Pulmonary artery endothelial cell (primary cell): ENCODE results near the gene BIRC7. TPM values are rescaled to one million over a fixed set of nuclear protein-coding genes. Genes with fewer than 3 reads are reported as not detected.
"Not testable (repeated sequence)": the region's sequence is repeated elsewhere in the genome, so short reads cannot be mapped to it uniquely, and the experiment has no call there.

Experiments
- DNase-seq: peaks from one replicate; pipeline ENCODE4 v3.0.0-alpha.2; 2011; ENCODE audit warnings: low read depth, low spot score
- total RNA-seq: library from RNA; depleted of rRNA; stranded (reverse); fragments of >200 nt; gene quantifications from 2 replicates; pipeline ENCODE4 v1.2.3, GENCODE V29; 2014

The BIRC7 gene
- total RNA-seq, 1 donor from 2014 or later: not detected

DNA sequence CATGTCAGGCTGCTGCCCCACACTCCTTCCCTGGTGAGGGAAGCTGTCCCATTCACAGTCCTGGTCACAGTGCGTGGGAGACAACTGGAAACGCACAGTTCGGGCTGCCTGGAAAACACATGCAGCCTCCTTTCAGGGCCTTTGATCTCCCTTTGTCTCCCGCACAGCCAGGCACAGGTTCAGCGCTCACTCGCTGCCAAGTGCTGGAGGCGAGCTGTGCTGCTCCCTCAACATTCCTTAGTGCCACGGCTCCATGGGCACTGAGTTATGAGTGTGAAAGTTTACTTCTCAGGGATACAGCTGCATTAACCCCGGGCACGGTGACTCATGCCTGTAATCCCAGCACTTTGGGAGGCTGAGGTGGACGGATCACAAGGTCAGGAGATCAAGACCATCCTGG, 28.8 kb upstream of the BIRC7 start:
- no peak for DNase-seq

DNA sequence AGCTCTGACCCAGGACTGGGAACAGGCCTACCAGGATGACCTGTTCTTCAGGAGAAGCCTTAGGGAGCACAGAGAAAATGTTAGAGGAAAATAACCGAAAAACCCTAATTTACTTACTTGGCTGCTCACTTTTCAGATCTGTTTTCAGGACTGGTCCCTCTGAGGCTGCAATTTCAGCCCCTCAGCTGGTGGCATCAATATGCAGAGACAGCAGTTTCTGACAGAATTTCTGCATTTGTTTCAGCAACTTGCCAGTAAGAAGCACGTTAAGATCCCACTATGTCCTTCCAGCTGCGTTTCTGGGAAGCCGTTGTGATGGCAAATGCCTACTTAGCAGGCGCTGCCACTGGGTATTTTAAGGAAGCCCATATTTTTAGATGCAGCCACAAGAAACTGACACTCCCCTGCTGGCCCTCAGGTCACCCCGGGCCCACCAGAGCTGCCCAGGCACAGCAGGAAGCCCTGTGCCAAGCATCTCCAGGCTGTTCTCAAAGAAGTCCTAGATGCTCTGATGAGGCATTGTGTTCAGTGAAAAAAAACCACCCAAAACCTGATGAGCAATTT, 27.3 kb upstream of the BIRC7 start:
- no peak for DNase-seq

DNA sequence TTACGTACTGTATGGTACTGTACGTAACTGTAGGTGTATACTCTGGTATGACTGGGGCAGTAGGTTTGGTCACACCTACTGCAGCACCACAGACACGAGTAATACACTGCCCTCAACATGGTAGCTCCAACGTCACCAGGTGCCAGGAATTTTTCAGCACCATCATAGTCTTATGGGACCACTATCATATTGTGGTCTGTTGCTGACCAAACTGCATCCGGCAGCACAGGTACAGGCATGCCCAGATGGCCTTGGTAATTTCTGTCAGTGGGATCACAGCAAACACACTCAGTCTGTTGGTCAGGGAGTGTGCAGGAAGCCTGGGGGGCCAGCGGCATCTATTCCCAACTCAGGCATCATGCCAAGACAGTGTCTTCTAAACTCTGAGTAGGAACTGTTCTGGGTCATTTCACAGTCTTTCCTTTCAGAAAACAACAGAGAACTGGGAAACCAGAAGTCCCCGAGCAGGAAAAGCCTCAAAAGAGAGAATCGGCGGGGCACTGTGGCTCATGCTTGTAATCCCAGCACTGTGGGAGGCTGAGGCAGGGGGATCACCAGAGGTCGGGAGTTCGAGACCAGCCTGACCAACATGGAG, 25.6 kb upstream of the BIRC7 start:
- DNase-seq: no peak

DNA sequence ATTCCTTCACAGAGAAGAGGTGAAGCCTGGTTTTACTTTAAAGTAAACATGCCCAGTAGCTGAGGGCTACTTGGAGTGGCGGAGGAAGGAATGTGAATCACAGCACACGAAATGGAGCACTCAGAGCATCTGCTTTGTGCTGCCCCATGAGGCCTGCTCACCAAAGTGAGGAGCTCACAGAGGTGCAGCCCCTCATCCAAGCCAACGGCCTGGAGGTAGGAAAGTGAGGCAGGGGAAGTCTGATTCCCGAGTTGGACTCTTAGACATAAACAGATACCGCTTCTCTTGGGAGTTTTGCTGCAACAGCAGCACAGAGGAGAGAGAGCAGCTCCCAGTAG, 23.3 kb upstream of the BIRC7 start:
- DNase-seq: no peak

DNA sequence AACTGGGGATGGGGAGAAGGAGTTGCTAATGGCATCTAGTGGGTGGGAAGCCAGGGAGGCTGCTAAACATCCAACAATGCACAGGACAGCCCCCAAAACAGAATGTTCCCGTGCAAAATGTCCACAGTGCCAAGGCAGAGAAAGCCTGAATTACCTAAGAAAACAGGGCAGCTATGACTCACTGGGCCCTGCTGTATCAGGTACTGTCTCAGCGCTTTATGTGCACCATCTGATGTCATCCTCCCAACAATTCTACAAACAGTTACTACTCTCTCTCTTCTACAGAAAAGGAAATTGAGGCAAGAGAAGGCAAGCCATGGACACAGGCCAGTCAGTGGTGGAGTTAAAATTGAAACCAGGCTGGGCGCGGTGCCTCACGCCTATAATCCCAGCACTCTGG, 22.9 kb upstream of the BIRC7 start:
- no peak for DNase-seq

DNA sequence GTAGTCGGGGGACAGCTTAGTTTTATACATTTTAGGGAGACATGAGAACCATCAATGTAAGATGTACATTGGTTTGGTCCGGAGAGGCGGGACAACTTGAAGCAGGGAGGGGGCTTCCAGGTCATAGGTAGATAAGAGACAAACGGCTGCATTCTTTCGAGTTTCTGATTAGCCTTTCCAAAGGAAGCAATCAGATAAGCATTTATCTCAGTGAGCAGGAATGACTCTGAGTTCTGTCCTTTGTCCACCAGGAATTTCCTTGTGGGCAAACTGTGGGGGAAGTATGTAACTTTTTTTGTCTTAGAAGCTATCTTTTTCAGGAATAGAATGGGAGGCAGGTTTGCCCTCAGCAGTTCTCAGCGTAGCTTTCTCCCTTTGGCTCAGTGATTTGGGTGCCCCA, 21.2 kb upstream of the BIRC7 start:
- no peak for DNase-seq

DNA sequence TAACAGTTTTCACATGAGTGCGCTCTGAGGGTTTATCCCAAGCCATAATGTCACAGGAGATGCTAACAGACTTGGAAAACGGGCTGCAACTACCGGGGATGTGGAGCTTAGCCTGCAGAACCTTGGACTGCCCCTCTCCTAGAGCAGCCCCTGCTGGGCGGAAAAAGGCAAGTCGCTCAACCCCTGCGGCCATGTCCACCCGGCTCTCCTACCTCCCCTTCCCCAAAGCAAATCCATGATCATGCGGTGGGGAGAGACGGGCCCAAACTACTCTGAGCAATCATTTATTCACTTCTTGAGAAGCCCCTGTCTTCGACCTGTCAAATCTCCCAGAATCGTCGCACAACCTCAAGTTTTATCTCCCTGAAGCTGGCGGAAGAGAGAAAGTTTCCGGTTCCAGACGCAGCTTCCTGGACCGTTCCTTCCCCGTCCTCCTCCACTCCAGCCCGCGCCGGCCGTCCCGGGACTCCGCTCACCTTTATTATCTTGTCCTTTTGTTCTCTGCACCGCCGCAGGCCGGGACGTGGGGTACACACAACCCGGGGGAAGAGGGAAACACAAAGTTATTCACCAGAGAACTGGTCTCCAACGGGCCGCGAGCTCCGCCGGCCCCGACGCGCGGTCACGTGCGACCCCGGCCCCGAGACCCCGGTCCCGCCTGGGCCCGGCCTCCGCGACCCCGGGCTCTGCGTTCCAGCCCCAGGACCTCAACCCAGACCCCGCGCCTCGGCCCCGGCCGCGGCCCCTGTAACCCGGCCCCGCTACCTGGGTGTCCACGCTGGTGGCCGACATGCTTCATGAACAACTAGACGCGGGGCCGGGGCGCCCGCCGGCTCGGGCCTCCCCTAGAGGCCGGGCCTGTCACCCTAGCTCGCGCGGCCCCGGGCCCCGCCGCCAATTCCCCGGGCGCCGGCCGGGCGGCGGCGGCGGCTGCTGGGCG, 20.3 kb upstream of the BIRC7 start:
- DNase-seq: peak; percentile 7

DNA sequence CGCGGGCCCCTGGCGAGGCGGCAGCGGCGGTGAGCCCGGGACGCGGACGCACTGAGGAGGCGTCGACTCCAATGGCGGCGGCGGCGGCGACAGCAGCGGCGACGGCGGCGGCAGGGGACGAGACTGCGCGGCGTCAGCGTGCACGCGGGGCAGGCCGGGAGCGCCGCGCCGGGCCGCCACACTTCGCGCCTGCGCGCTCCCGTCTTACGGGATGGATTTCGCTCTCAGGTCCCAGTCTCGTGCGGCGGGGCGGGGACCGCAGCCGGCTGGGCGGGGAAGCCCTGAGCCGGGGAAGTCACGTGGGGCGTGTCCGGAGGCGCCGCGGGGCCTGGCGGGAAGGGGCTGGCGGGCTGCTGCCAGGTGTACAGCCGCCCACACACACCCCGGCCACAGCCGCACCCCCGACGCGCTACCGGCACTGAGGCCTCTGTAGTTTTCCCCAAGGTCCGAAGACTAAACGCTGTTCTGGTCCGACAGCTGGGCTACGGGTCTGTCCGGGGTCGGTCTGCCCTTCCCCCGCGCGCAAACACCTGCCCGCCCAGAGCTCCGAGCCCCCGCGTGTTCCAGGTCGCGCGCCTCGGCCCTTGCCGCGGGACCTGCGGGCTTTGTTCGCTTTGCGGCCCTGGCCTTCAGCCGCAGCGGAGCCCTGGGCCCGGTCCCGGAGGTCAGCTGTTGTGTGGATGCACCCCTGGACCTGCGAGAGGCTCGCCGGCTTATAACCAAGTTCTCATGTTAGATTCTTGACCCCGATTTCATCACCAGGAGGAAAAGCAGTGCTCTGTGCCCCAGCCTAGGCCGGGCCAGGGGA, 19.5 kb upstream of the BIRC7 start, which contains the start of gene YTHDF1:
TSS of gene YTHDF1 (minus strand) at position 91 of the 808 bp plus-strand sequence. CDS start 239 bp downstream, outside the sequence.
- DNase-seq: peak; percentile 67

DNA sequence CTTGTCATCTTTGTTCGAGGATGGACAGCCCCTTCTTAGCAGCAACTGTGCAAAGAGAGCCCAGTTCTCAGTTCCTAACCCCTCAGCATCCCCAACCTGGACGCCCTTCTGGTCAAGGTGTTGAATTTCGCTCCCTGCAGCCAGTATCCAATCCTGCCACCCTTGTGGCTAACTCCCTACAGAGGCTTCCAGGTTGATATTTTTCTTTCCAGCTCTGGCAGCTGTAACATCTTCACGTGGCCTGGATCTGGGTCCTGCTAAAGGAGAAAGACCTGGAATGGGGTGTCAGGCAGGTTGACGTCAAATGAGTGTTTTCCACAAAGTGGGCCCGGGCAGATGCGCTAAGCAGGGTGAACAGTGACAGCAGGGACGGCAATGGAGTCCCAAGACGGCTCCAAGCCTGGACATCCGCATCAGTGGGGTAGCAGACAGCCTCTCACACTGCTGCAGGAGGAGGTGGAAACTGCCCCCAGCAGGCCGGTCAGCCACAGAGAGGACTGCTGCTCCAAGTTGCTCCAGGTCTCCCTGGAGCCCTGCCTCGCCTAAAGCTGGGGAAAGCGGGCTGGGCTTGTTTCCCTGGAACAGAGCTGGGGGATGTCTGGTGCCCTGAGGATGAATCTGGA, 18.7 kb upstream of the BIRC7 start:
- no peak for DNase-seq

DNA sequence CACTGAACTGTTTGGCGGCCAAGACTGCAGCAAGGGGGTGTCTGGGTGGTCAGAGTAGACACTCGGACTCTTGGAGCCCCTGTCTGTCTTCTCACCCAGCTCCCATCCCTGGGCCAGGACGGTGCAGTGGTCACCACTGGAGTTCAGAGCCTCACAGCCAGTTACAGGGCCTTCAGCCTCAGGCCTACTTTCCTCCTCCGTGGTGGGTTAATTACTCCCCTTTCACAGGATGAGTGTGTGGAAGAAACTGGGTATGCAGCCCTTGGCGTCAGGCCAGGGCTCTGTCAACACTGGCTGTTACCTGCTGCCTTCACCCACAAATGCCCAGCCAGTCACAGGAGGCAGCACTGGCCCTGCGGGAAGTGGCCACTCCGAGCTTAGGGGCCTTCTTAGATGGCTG, 18.0 kb upstream of the BIRC7 start:
- no peak for DNase-seq

DNA sequence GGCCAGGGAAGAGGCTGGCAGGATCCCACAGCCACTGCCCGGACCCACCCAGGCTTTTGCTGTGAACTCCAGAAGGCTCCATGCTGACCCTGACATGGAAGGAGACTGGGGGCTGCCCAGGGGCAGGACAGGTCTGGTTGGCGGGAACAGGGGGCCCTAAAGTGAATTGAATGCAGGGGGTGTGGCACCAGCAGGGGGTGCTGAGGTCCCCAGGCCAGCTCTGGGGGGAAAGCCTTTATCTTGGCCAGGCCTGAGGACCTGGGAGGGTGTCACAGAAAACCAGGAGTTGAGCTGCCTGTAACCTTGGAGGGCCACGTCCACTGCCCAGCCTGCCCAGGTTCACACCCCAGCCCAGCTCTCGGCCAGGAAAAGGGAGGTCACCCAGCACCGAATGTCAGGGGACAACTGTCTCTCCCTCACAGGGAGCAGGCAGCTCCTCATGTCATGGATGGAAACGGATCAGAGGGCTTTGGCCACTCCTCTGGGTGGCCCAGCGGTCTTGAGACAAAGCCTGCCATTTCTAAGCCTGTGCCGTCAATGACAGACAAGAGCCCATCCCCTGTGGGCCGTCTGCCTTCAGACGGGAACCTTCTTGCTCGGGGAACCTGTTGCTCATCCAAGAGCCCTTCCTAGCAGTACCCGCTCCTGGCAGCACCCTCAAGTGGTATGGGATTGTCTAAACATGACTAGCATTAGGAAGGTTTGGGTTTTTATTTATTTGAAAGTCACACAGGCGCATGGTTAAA, 16.8 kb upstream of the BIRC7 start:
- DNase-seq: no peak

DNA sequence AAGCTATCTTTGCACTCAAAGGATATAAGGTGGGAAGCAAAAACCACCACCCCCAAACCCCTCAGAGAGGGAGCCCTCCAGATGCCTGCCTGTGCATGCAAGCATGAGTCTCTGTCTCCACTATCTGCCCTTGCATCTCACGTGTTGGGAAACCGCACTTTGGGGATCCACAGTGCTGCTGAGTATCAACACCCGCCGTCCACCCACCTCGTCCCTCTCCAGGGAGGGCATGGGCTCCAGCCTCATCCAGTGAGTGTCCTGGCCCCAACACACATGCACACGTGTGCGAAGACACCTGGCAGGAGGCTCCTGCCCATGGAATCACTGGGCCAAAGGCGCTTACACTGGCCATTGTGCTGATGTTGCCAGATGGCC, 16.3 kb upstream of the BIRC7 start:
- DNase-seq: no peak

DNA sequence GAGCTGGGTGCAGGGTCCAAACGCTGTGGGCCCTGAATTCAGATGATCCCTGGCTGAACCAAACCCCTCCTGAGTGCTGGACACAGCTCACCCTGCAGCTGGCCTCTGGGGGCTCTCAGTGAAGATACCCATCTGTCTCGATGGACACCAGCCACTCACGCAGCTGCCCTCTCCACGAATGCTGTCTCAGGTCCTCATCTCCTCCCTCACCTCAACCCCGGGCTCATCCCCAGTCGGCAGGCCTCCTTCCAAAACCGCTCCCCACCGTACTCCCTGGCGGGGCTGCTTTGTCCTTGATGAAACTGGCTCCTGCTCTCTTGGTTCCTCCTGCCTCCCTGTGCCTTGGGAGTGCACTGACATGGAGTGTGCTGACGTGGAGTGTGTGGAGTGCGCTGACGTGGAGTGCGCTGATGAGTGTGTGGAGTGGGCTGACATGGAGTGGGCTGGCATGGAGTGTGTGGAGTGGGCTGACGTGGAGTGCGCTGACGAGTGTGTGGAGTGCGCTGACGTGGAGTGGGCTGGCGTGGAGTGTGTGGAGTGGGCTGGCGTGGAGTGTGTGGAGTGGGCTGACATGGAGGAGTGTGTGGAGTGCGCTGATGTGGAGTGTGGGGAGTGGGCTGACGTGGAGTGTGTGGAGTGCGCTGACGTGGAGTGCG, 15.7 kb upstream of the BIRC7 start:
- no peak for DNase-seq

DNA sequence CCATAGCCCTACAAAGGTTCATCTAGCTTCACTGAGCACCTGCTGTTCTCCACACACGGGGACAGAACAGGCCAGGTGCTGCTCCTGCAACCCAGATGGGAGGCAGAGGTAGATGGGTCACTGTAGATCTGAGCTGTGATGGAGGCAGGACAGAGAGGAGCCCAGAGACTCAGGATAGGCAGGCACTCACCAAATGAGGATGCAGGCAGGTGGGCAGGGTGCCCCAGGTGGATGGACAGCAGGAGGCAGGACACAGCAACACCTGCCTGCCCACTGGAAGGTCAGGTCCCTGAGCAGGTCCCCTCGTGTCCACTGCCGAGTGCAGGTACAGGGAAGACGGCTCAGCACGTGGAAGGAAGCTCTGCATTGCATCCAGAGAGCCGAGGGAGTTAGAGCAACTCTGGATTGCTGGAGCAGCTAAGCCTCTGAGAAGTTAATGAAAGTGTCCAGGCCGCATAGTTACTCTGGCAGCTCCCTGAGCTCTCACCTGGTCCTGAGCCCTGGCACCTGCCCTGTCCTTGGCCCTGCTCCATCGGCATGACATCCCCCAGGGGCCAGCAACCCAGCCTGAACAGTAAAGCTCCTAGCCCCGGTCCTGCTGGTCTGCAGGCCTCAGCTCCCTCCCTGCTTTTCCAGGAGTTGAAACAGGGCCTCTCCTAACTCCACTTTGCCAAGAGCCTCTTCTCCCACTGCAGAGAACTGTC, 14.9 kb upstream of the BIRC7 start:
- no peak for DNase-seq

DNA sequence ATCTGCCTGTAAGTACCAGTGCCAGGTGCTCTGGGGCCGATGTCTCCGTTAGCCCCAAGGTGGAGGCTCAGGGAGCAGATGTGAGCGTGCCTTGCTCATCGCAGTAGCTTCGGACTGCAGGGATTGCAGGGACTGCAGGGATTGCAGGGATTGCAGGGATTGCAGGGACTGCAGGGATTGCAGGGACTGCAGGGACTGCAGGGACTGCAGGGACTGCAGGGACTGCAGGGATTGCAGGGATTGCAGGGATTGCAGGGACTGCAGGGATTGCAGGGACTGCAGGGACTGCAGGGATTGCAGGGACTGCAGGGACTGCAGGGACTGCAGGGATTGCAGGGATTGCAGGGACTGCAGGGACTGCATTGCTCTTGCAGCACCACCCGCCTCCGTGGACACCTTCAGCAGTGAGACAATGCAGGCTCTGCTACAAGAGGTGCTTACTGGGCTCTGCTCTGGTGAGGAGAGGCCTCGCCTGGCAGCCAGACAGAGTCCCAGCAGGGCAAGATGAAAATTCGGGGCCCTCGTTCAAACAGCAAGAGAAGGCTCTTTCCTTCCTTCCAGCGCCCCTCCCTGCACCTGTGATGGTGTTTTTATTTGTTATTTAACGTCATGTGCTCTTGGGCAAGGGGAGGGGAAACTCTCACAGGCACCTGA, 14.2 kb upstream of the BIRC7 start:
- DNase-seq: not testable (repeated sequence)

DNA sequence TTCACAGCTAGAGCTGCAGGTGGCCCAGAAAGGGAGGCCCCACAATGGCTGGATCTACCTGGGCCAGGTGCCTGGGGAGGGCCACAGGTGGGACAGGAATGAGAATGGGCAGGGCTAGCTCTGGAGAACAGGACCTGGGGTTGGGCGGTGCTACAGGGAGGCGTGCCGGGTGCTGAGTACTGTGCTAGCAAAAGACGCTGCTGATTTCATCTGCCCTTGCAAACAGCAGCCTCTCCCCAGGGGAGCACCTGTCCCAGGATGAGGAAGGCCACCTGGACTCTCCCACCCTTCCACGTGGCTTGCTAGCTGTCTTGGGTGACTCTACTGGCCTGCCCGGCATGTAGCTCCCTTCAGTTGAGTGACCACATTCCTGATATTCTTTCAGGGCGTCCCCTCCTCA, 13.2 kb upstream of the BIRC7 start:
- DNase-seq: no peak

DNA sequence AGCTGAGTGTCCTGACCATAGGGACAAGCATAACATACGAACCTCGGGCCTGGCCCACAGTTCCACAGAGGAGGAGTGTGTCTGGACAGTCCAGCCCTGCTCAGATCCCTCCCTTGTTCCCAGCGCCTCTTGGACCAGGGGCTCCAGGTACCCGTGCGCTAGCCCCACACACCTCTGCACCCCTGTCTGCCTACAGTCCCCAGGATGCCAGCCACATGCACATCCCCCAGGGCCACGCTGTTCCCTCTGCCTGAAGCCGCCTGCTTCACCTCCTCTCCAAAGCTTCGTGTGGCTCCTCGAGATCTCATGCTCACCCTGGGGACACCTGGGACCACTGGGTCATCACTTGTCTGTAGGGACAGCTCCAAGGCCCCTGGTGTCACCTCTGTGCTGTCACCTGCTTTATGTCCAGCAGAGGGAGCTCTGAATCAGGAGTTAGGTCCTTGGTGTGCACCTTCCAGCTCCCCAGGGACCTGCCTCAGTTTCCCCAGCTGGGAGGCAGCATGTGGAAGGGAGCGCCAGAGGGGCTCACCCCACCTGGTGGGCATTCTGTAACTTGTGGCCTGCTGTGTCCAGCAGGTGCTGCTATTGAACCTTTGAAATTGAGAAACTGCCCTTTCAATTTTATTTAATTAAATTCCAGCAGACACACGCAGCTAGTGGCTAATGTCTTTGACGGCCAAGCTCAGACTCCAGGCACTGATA, 12.4 kb upstream of the BIRC7 start:
- DNase-seq: no peak

DNA sequence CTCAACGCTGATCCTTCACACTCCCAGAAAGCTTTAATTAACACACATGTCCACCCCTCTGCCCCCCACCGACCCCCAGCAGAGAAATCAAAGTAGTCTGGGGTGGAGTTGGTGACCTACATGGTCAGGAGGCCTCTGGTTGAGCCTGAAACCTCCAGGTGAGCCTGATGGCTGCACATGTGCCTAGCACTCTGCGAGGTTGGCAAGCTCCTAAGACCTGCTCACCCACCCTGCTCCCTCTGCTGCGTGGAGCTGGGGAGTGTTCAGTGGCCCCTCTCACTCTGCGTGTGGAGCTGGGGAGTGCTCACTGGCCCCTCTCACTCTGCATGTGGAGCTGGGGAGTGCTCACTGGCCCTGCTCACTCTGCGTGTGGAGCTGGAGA, 11.9 kb upstream of the BIRC7 start:
- DNase-seq: no peak
